RWPE2 (cell line): ENCODE data around the gene CUL4B.

Experiments used
- ATAC-seq: fragments of 200-7000 bp; cut with Tn5 transposase; 3 replicates; pipeline ENCODE4 v1.9.1; 2021; ENCODE audit warnings: low read depth
- DNase-seq: peaks from one replicate; pipeline ENCODE4 v3.0.0-alpha.2; 2020; ENCODE audit warnings: low spot score
- H3K27ac ChIP-seq: fragments of 450-650 bp; 2 replicates; pipeline ENCODE4 v1.5.1; 2017; ENCODE audit warnings: mild to moderate bottlenecking; ENCODE audit not compliant: poor library complexity, severe bottlenecking
- H3K27me3 ChIP-seq: fragments of 250-450 bp; sonication (Bioruptor Pico); 2 replicates; pipeline ENCODE4 v1.5.1; 2021; ENCODE audit warnings: mild to moderate bottlenecking, moderate library complexity; ENCODE audit not compliant: insufficient read depth, poor library complexity, severe bottlenecking
- H3K36me3 ChIP-seq: fragments of 250-450 bp; sonication (Bioruptor Pico); 2 replicates; pipeline ENCODE4 v1.5.1; 2020; ENCODE audit warnings: low read depth, mild to moderate bottlenecking, moderate library complexity
- H3K4me1 ChIP-seq: fragments of 250-450 bp; sonication (Bioruptor Pico); 2 replicates; pipeline ENCODE4 v1.5.1; 2021; ENCODE audit warnings: mild to moderate bottlenecking, moderate library complexity; ENCODE audit not compliant: insufficient read depth, poor library complexity, severe bottlenecking
- H3K4me3 ChIP-seq: fragments of 250-450 bp; sonication (Bioruptor Pico); 2 replicates; pipeline ENCODE4 v1.5.1; 2021; ENCODE audit warnings: mild to moderate bottlenecking, moderate library complexity; ENCODE audit not compliant: severe bottlenecking
- H3K9me3 ChIP-seq: fragments of 250-450 bp; sonication (Bioruptor Pico); 2 replicates; pipeline ENCODE4 v1.5.1; 2021; ENCODE audit warnings: mild to moderate bottlenecking, moderate library complexity; ENCODE audit not compliant: severe bottlenecking
- CTCF ChIP-seq: fragments of 450-650 bp; IDR thresholded peaks from one replicate; pipeline ENCODE4 v1.5.1; 2017; ENCODE audit warnings: mild to moderate bottlenecking, moderate library complexity; ENCODE audit not compliant: poor library complexity, severe bottlenecking

The CUL4B gene

GRCh38 chrX:120559804-120560203 is 958 bp downstream of the CUL4B start:
- Histone ChIP-seq H3K9me3 (no peaks in the 10 kb centered on the region), H3K27ac (peak overlapping the region; percentile 84), H3K4me3 (peak overlapping the region; percentile 47), H3K4me1 (no peaks in the 10 kb centered on the region), H3K36me3 (peaks cover 25% of the 10 kb centered on the region), H3K27me3 (no peaks in the 10 kb centered on the region)
- no peak for DNase-seq
- peak; percentile 21; the same call in 1 of the 3 replicates for ATAC-seq
- TF ChIP-seq CTCF = no peak

- Histone ChIP-seq H3K9me3 (no peaks in the 10 kb centered on the region), H3K27ac (no peak overlapping the region), H3K4me3 (no peak overlapping the region), H3K4me1 (peaks cover 4% of the 10 kb centered on the region), H3K36me3 (peaks cover 45% of the 10 kb centered on the region), H3K27me3 (no peaks in the 10 kb centered on the region)
- DNase-seq (no peak), ATAC-seq (no peak)
- TF ChIP-seq CTCF = no peak
Observed at GRCh38 chrX:120556251-120556650, 4.5 kb downstream of the CUL4B start.

GRCh38 chrX:120549483-120550452 is 11.0 kb downstream of the CUL4B start:
- no peaks in the 10 kb centered on the region for H3K9me3 ChIP-seq
- no peak for TF ChIP-seq CTCF

GRCh38 chrX:120536061-120536460 is 24.7 kb downstream of the CUL4B start:
- peaks cover 59% of the 10 kb centered on the region for H3K36me3 ChIP-seq
- no peaks in the 10 kb centered on the region for H3K27me3 ChIP-seq
- DNase-seq (no peak), ATAC-seq (no peak)
- H3K27ac ChIP-seq = no peak overlapping the region
- H3K4me3 ChIP-seq = no peak overlapping the region
- no peaks in the 10 kb centered on the region for H3K4me1 ChIP-seq
- H3K9me3 ChIP-seq = no peaks in the 10 kb centered on the region
- TF ChIP-seq CTCF = no peak

More at GRCh38 chrX:120549483-120550452, 11.0 kb downstream of the CUL4B start:
- Histone ChIP-seq H3K36me3 (peaks cover 53% of the 10 kb centered on the region), H3K27ac (peak overlapping the region; percentile 98), H3K4me1 (peaks cover 25% of the 10 kb centered on the region), H3K4me3 (no peak overlapping the region), H3K27me3 (no peaks in the 10 kb centered on the region)
- DNase-seq (no peak), ATAC-seq (peak; percentile 97)
